Endodermal cell (in vitro differentiated cells): Measurements from ENCODE around the gene GATB. TPM values are rescaled to one million over a fixed set of nuclear protein-coding genes. Genes with fewer than 3 reads are reported as not detected.
A peak's percentile ranks its signal among the peaks of the same experiment; 100 is the strongest.

Source experiments
- DNase-seq: peaks from one replicate; pipeline ENCODE4 v3.0.0-alpha.2; 2017
- H3K27ac ChIP-seq: 2 replicates; pipeline ENCODE4 v1.5.1; 2013; ENCODE audit warnings: mild to moderate bottlenecking, low read depth, low read length, moderate library complexity
- H3K27me3 ChIP-seq: 2 replicates; pipeline ENCODE4 v1.6.1; 2013; ENCODE audit warnings: mild to moderate bottlenecking, low read length, moderate library complexity; ENCODE audit not compliant: insufficient read depth, control insufficient read depth, poor library complexity, severe bottlenecking
- H3K36me3 ChIP-seq: 2 replicates; pipeline ENCODE4 v1.7.0; 2013; ENCODE audit warnings: mild to moderate bottlenecking, low read length, moderate library complexity; ENCODE audit not compliant: control insufficient read depth, insufficient read depth
- H3K4me1 ChIP-seq: one replicate; pipeline ENCODE4 v1.7.0; 2013; ENCODE audit warnings: low read length; ENCODE audit not compliant: control insufficient read depth, insufficient read depth
- H3K4me3 ChIP-seq: 2 replicates; pipeline ENCODE4 v1.5.1; 2013; ENCODE audit warnings: mild to moderate bottlenecking, low read length, moderate library complexity
- H3K9ac ChIP-seq: 2 replicates; pipeline ENCODE4 v1.6.1; 2013; ENCODE audit warnings: mild to moderate bottlenecking, low read length, moderate library complexity; ENCODE audit not compliant: poor library complexity, severe bottlenecking; ENCODE audit errors: extremely low read depth
- H3K9me3 ChIP-seq: 2 replicates; pipeline ENCODE4 v1.6.1; 2013; ENCODE audit warnings: mild to moderate bottlenecking, low read length, moderate library complexity; ENCODE audit not compliant: control insufficient read depth
- H3K27ac Mint-ChIP-seq: 2 replicates; pipeline ENCODE4 v1.8.0; 2020; ENCODE audit warnings: mixed read lengths
- H3K27me3 Mint-ChIP-seq: 2 replicates; pipeline ENCODE4 v1.8.0; 2021; ENCODE audit warnings: mild to moderate bottlenecking, mixed read lengths; ENCODE audit not compliant: insufficient read depth
- H3K36me3 Mint-ChIP-seq: 2 replicates; pipeline ENCODE4 v1.8.0; 2020; ENCODE audit warnings: low read depth, mixed read lengths
- H3K4me1 Mint-ChIP-seq: 2 replicates; pipeline ENCODE4 v1.8.0; 2020; ENCODE audit warnings: mixed read lengths
- H3K4me3 Mint-ChIP-seq: 2 replicates; pipeline ENCODE4 v1.8.0; 2020; ENCODE audit warnings: mild to moderate bottlenecking, moderate library complexity, mixed read lengths
- H3K9me3 Mint-ChIP-seq: 2 replicates; pipeline ENCODE4 v1.8.0; 2020; ENCODE audit warnings: mild to moderate bottlenecking, mixed read lengths
- CTCF ChIP-seq: fragments of 200-600 bp; sonication (generic); conservative IDR thresholded peaks from 2 replicates; pipeline ENCODE4 v1.5.0; 2021; ENCODE audit warnings: antibody characterized with exemption, mild to moderate bottlenecking
- WGBS, 2 experiments: methylation state at CpG; one replicate each; pipeline versions ENCODE4 v1.1.5 to v1.1.7; 2013; ENCODE audit warnings: missing lambda C conversion rate in 2 of 2, mixed read lengths in 1 of 2; ENCODE audit not compliant: insufficient coverage in 1 of 2, insufficient read length in 1 of 2; 5-methylcytosine and 5-hydroxymethylcytosine counted together
- total RNA-seq, 2 donors: library from RNA; stranded (reverse); fragmentation: NEBNext Ultra II Directional in 1 of 2; extraction: Animal tissue kit (Norgen Biotek cat#: 25700) in 1 of 2; gene quantifications; 2 replicates in 1 of 2; 3 replicates in 1 of 2; pipeline ENCODE4 v1.2.1, GENCODE V29; 2021

GATB gene
- total RNA-seq, 2 donors from 2014 or later = 18.3 to 20.5 TPM

GRCh38 chr4:151677193-151677592 lies 83.6 kb downstream of the GATB start:
- WGBS, 2 experiments = 90% methylated on average over 3 of the region's 3 CpGs; no CpG with 5 or more reads in 1 of the 2 experiments
- no peak overlapping the region for H3K27ac Mint-ChIP-seq
- peaks cover 13% of the 10 kb centered on the region for H3K4me1 Mint-ChIP-seq
- H3K27ac ChIP-seq = no peak overlapping the region
- H3K36me3 ChIP-seq = no peaks in the 10 kb centered on the region
- H3K9me3 ChIP-seq = no peaks in the 10 kb centered on the region
- H3K9ac ChIP-seq = no peak overlapping the region
- H3K27me3 ChIP-seq = no peaks in the 10 kb centered on the region
- H3K9me3 Mint-ChIP-seq = no peaks in the 10 kb centered on the region
- H3K36me3 Mint-ChIP-seq = peaks cover 10% of the 10 kb centered on the region
- H3K27me3 Mint-ChIP-seq = no peaks in the 10 kb centered on the region
- H3K4me3 Mint-ChIP-seq = no peak overlapping the region
- no peak for TF ChIP-seq CTCF
- no peaks in the 10 kb centered on the region for H3K4me1 ChIP-seq
- no peak for DNase-seq
- H3K4me3 ChIP-seq = no peak overlapping the region

- no peaks in the 10 kb centered on the region for H3K9me3 Mint-ChIP-seq
- DNase-seq = no peak
- H3K4me1 Mint-ChIP-seq = peaks cover 22% of the 10 kb centered on the region
- TF ChIP-seq CTCF = no peak
- Histone ChIP-seq H3K9me3 (no peaks in the 10 kb centered on the region), H3K36me3 (no peaks in the 10 kb centered on the region), H3K27ac (peak overlapping the region; percentile 29), H3K27me3 (no peaks in the 10 kb centered on the region), H3K4me1 (peaks cover 1% of the 10 kb centered on the region), H3K4me3 (no peak overlapping the region), H3K9ac (no peak overlapping the region)
- H3K27me3 Mint-ChIP-seq = no peaks in the 10 kb centered on the region
- 90 to 92% methylated on average over 7 to 11 of the region's 11 CpGs for WGBS, 2 experiments
- no peak overlapping the region for H3K4me3 Mint-ChIP-seq
- H3K36me3 Mint-ChIP-seq = peaks cover 9% of the 10 kb centered on the region
- H3K27ac Mint-ChIP-seq = no peak overlapping the region
Measured at GRCh38 chr4:151676301-151676700, 84.5 kb downstream of the GATB start.

- Histone ChIP-seq H3K27ac (no peak overlapping the region), H3K36me3 (no peaks in the 10 kb centered on the region), H3K27me3 (no peaks in the 10 kb centered on the region), H3K9ac (no peak overlapping the region), H3K4me1 (peaks cover 2% of the 10 kb centered on the region), H3K9me3 (no peaks in the 10 kb centered on the region), H3K4me3 (no peak overlapping the region)
- no peak overlapping the region for H3K4me3 Mint-ChIP-seq
- no peak for TF ChIP-seq CTCF
- no peak for DNase-seq
- 76 to 90% methylated on average over 5 to 9 of the region's 9 CpGs for WGBS, 2 experiments
- H3K4me1 Mint-ChIP-seq = peaks cover 22% of the 10 kb centered on the region
- H3K36me3 Mint-ChIP-seq = peaks cover 8% of the 10 kb centered on the region
- no peaks in the 10 kb centered on the region for H3K27me3 Mint-ChIP-seq
- no peak overlapping the region for H3K27ac Mint-ChIP-seq
- no peaks in the 10 kb centered on the region for H3K9me3 Mint-ChIP-seq
Measured at GRCh38 chr4:151675411-151675971, 85.3 kb downstream of the GATB start.
